ENCODE results near the gene RASGRP3.

GRCh38 chr2:33488715-33489540 is 12.5 kb downstream of the RASGRP3 start:
- TF ChIP-seq, protein P1, sequence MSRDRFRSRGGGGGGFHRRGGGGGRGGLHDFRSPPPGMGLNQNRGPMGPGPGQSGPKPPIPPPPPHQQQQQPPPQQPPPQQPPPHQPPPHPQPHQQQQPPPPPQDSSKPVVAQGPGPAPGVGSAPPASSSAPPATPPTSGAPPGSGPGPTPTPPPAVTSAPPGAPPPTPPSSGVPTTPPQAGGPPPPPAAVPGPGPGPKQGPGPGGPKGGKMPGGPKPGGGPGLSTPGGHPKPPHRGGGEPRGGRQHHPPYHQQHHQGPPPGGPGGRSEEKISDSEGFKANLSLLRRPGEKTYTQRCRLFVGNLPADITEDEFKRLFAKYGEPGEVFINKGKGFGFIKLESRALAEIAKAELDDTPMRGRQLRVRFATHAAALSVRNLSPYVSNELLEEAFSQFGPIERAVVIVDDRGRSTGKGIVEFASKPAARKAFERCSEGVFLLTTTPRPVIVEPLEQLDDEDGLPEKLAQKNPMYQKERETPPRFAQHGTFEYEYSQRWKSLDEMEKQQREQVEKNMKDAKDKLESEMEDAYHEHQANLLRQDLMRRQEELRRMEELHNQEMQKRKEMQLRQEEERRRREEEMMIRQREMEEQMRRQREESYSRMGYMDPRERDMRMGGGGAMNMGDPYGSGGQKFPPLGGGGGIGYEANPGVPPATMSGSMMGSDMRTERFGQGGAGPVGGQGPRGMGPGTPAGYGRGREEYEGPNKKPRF (IDR thresholded peaks at IDR 0.05; ENCODE audit: low read depth, low read length) = no peak
- TF ChIP-seq FOXA3 (CRISPR knock-in tag; conservative IDR thresholded peaks at IDR 0.05 in 1 of 2, IDR thresholded peaks at IDR 0.05 in 1 of 2) (no peak), MED1 (CRISPR knock-in tag; IDR thresholded peaks at IDR 0.05; ENCODE audit: borderline replicate concordance) (no peak)

All from K562 (cell line).